Liver (tissue), 3 donors: ENCODE results near the gene IL17REL.

Experiments
- CTCF ChIP-seq: fragments of 150-350 bp; IDR thresholded peaks from 2 replicates; pipeline ENCODE4 v1.5.1; 2017; ENCODE audit warnings: improper control_type of control experiment, low read depth, low read length; ENCODE audit not compliant: missing input control
- EGR1 ChIP-seq, 2 donors: IDR thresholded peaks; 2 replicates each; pipeline ENCODE4 v1.6.1; 2016 to 2018; ENCODE audit warnings: antibody characterized with exemption in 2 of 2, low read depth in 2 of 2
- GABPA ChIP-seq, 2 donors: IDR thresholded peaks in 1 of 2; conservative IDR thresholded peaks in 1 of 2; 2 replicates each; pipeline ENCODE4 v1.6.1; 2016; ENCODE audit warnings: antibody characterized with exemption in 2 of 2, mild to moderate bottlenecking in 1 of 2, moderate library complexity in 1 of 2
- HNF4A ChIP-seq, 2 donors: conservative IDR thresholded peaks; 2 replicates each; pipeline ENCODE4 v1.6.1; 2016; ENCODE audit warnings: antibody characterized with exemption in 2 of 2, mild to moderate bottlenecking in 2 of 2
- HNF4G ChIP-seq: IDR thresholded peaks from 2 replicates; pipeline ENCODE4 v1.6.1; 2016; ENCODE audit warnings: antibody characterized with exemption
- JUND ChIP-seq, 2 donors: IDR thresholded peaks; 2 replicates each; pipeline ENCODE4 v1.6.1; 2016; ENCODE audit warnings: antibody characterized with exemption in 2 of 2
- MAX ChIP-seq: IDR thresholded peaks from 2 replicates; pipeline ENCODE4 v1.6.1; 2016; ENCODE audit warnings: antibody characterized with exemption
- RAD21 ChIP-seq, 2 donors: IDR thresholded peaks; 2 replicates each; pipeline ENCODE4 v1.6.1; 2016; ENCODE audit warnings: antibody characterized with exemption in 2 of 2, mild to moderate bottlenecking in 2 of 2
- RXRA ChIP-seq, 2 donors: IDR thresholded peaks; 2 replicates each; pipeline ENCODE4 v1.6.1; 2017 to 2018; ENCODE audit warnings: antibody characterized with exemption in 2 of 2, mild to moderate bottlenecking in 1 of 2
- SP1 ChIP-seq: IDR thresholded peaks from 2 replicates; pipeline ENCODE4 v1.6.1; 2018; ENCODE audit warnings: antibody characterized with exemption, mild to moderate bottlenecking
- TAF1 ChIP-seq: conservative IDR thresholded peaks from 2 replicates; pipeline ENCODE4 v1.6.1; 2016; ENCODE audit warnings: antibody characterized with exemption, mild to moderate bottlenecking
- YY1 ChIP-seq: IDR thresholded peaks from 2 replicates; pipeline ENCODE4 v1.6.1; 2016; ENCODE audit warnings: antibody characterized with exemption, mild to moderate bottlenecking
- ZBTB33 ChIP-seq: IDR thresholded peaks from 2 replicates; pipeline ENCODE4 v1.6.1; 2016; ENCODE audit warnings: antibody characterized with exemption
- TF ChIP-seq, protein P1 (sequence below): IDR thresholded peaks from 2 replicates; pipeline ENCODE4 v1.6.1; 2016; ENCODE audit warnings: antibody characterized with exemption, mild to moderate bottlenecking
- donor health status: healthy.
- donor health status: healthy.

- TF ChIP-seq CTCF = no peak
- no peak for TF ChIP-seq JUND (IDR thresholded peaks at IDR 0.05)
- no peak for TF ChIP-seq GABPA (IDR thresholded peaks at IDR 0.05 in 1 of 2, conservative IDR thresholded peaks at IDR 0.05 in 1 of 2)
- TF ChIP-seq RAD21 (IDR thresholded peaks at IDR 0.05) = no peak
- TF ChIP-seq HNF4G = no peak
- TF ChIP-seq, protein P1, sequence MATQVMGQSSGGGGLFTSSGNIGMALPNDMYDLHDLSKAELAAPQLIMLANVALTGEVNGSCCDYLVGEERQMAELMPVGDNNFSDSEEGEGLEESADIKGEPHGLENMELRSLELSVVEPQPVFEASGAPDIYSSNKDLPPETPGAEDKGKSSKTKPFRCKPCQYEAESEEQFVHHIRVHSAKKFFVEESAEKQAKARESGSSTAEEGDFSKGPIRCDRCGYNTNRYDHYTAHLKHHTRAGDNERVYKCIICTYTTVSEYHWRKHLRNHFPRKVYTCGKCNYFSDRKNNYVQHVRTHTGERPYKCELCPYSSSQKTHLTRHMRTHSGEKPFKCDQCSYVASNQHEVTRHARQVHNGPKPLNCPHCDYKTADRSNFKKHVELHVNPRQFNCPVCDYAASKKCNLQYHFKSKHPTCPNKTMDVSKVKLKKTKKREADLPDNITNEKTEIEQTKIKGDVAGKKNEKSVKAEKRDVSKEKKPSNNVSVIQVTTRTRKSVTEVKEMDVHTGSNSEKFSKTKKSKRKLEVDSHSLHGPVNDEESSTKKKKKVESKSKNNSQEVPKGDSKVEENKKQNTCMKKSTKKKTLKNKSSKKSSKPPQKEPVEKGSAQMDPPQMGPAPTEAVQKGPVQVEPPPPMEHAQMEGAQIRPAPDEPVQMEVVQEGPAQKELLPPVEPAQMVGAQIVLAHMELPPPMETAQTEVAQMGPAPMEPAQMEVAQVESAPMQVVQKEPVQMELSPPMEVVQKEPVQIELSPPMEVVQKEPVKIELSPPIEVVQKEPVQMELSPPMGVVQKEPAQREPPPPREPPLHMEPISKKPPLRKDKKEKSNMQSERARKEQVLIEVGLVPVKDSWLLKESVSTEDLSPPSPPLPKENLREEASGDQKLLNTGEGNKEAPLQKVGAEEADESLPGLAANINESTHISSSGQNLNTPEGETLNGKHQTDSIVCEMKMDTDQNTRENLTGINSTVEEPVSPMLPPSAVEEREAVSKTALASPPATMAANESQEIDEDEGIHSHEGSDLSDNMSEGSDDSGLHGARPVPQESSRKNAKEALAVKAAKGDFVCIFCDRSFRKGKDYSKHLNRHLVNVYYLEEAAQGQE = no peak
- TF ChIP-seq MAX = no peak
- TF ChIP-seq EGR1 (IDR thresholded peaks at IDR 0.05; ENCODE audit: low read depth in 2 of 2) = no peak
- no peak for TF ChIP-seq ZBTB33
- no peak for TF ChIP-seq YY1
- no peak for TF ChIP-seq RXRA (IDR thresholded peaks at IDR 0.05)
- no peak for TF ChIP-seq TAF1
- no peak for TF ChIP-seq HNF4A (conservative IDR thresholded peaks at IDR 0.05)
- TF ChIP-seq SP1 = no peak
Measured at GRCh38 chr22:49999063-49999945, 13.3 kb downstream of the IL17REL start.
